DMS53 treated with DMSO at 0.1 percent for 48 hours (cell line): ENCODE measurements around the gene MRI1.

ENCODE experiments used
- DNase-seq: peaks from one replicate; lab custom pipeline; 2025; ENCODE audit not compliant: unreplicated experiment; lab: John Stamatoyannopoulos, UW

MRI1 gene

GRCh38 chr19:13821292-13821691 lies 57.0 kb downstream of the MRI1 start:
- DNase-seq = no peak

- no peak for DNase-seq
These were observed 58.9 kb downstream of the MRI1 start for GRCh38 chr19:13823256-13823655.
